ENCODE results near the gene TRMT44.

DNA sequence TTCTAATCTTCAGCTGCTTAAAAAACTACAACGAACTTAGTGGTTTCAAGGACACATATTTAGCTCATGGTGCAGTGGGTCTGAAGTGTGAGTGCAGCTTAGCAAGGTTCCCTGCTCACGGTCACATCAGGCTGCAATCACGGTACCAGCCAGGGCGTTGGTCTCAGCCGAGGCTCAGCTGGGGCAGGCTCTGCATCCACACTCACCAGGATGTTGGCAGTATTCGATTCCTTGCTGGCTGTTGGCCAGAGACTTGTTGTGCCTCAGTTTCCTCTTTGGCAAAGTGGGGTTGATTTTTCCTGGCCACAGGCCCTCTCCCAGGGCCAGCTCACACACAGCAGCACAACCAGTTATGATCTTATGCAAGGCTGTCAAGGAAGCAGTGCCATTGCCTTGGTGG is 61.8 kb downstream of the TRMT44 start:
- TF ChIP-seq TCF12 (IDR thresholded peaks at IDR 0.05) (no peak), TCF12 (CRISPR knock-in tag; IDR thresholded peaks at IDR 0.05) (no peak), PHF8 (CRISPR knock-in tag; IDR thresholded peaks at IDR 0.05) (no peak), ZZZ3 (CRISPR knock-in tag; IDR thresholded peaks at IDR 0.05; ENCODE audit: borderline replicate concordance) (no peak), MTERF4 (CRISPR knock-in tag; IDR thresholded peaks at IDR 0.05) (no peak), HDAC2 (CRISPR knock-in tag; IDR thresholded peaks at IDR 0.05) (no peak), EP300 (IDR thresholded peaks at IDR 0.05; ENCODE audit: low read depth in 2 of 2, low read length in 2 of 2) (no peak), EP300 (CRISPR knock-in tag; IDR thresholded peaks at IDR 0.05; ENCODE audit: borderline replicate concordance) (no peak), MXI1 (IDR thresholded peaks at IDR 0.05; ENCODE audit: borderline replicate concordance, low read depth, low read length) (no peak)
- TF ChIP-seq, protein P1, sequence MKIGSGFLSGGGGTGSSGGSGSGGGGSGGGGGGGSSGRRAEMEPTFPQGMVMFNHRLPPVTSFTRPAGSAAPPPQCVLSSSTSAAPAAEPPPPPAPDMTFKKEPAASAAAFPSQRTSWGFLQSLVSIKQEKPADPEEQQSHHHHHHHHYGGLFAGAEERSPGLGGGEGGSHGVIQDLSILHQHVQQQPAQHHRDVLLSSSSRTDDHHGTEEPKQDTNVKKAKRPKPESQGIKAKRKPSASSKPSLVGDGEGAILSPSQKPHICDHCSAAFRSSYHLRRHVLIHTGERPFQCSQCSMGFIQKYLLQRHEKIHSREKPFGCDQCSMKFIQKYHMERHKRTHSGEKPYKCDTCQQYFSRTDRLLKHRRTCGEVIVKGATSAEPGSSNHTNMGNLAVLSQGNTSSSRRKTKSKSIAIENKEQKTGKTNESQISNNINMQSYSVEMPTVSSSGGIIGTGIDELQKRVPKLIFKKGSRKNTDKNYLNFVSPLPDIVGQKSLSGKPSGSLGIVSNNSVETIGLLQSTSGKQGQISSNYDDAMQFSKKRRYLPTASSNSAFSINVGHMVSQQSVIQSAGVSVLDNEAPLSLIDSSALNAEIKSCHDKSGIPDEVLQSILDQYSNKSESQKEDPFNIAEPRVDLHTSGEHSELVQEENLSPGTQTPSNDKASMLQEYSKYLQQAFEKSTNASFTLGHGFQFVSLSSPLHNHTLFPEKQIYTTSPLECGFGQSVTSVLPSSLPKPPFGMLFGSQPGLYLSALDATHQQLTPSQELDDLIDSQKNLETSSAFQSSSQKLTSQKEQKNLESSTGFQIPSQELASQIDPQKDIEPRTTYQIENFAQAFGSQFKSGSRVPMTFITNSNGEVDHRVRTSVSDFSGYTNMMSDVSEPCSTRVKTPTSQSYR (CRISPR knock-in tag; IDR thresholded peaks at IDR 0.05; ENCODE audit: borderline replicate concordance): no peak
- TF ChIP-seq, protein P2, sequence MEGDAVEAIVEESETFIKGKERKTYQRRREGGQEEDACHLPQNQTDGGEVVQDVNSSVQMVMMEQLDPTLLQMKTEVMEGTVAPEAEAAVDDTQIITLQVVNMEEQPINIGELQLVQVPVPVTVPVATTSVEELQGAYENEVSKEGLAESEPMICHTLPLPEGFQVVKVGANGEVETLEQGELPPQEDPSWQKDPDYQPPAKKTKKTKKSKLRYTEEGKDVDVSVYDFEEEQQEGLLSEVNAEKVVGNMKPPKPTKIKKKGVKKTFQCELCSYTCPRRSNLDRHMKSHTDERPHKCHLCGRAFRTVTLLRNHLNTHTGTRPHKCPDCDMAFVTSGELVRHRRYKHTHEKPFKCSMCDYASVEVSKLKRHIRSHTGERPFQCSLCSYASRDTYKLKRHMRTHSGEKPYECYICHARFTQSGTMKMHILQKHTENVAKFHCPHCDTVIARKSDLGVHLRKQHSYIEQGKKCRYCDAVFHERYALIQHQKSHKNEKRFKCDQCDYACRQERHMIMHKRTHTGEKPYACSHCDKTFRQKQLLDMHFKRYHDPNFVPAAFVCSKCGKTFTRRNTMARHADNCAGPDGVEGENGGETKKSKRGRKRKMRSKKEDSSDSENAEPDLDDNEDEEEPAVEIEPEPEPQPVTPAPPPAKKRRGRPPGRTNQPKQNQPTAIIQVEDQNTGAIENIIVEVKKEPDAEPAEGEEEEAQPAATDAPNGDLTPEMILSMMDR (CRISPR knock-in tag; IDR thresholded peaks at IDR 0.05): no peak
